ACHN (cell line): ENCODE measurements around the gene YAP1.

Experiments
- DNase-seq: peaks from one replicate; pipeline ENCODE4 v3.0.0-alpha.2; 2015
- in situ Hi-C: cut with HindIII; loops from 2 replicates; pipeline ENCODE4 v1.10.0; 2017; ENCODE audit warnings: low sequenced_read_pairs, low pct_ligation_motif_present, low pct_unique_long_range_greater_than_20kb

YAP1 gene

DNA sequence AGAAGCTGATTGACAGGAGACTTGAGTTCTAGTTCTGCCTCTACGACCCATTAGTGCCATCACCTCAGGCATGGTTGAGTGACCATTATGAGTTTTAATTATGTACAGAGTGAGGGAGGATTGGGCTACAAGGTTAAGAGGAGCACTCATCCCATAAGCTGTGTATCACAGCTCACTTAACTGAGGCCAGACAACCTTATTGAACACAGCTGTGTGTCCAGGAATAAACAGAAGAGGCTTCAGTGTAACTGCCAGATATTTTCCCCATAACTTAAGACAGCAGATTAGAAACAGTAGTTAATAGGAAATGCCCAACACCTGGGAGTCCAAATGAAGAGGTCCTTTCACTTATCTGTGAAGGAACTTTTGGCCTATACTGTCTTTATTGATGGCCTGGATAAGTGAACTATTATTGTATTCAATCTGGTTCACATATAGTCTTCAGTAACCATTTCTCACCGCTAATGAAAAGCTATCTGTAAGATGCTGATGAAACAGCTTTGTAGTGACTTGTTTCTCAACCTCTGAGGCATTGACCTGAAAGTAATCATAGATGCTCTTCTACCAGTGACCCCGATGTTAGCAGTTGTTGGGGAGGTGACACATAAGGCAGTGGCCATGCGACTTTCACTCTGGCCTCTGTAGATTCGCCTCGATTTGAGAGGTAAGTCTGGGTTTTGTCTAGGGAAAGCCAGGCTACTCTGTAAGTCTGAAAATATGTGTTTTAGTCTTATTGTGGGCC is 41.7 kb downstream of the YAP1 start:
- DNase-seq, result no peak
- in situ Hi-C loops, result no loop called here

DNA sequence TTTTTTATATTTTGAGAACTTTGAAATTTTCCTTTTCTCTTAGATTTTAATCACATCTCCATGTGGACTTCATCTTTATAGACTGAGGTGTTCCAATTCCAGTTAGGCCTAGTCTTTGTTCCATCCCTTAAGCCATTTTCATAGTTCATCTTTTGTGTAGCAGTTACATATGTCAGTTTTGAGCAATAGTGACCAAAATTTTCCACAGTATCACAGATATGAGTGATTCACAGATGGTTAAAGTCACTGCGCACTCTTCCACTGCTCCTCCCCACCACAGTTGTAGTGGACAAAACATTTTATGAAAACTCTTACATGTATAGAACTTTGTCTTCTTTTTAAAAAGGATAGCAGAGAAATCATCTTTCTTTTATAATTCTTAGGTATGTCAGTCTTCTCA is 42.8 kb downstream of the YAP1 start:
- in situ Hi-C loops, result no loop called here
- no peak for DNase-seq

GRCh38 chr11:102154806-102155205 is 44.6 kb downstream of the YAP1 start:
- DNase-seq, result no peak
- in situ Hi-C loops, result no loop called here

DNA sequence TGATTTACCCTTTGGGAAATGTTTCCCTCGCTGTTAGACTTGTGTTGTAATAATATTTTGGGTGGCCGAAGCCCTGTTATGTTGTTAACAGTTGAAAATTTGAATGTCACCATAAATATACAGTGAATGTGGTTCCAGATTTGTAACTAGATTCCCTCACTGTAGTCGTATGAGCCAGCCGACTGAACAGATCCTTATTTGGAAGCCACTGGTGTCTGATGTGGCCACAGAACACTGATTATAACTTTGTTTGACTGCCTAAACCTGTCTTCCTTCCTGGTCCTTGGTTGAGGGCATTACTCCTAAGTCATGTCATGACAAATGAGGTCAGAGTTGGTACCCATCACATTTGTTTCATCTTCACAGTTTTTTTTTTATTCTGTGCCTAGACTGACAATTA is 45.4 kb downstream of the YAP1 start:
- no peak for DNase-seq
- in situ Hi-C loops, result no loop called here

GRCh38 chr11:102157219-102157618 is 47.0 kb downstream of the YAP1 start:
- no peak for DNase-seq
- in situ Hi-C loops, result no loop called here

- in situ Hi-C loops, result no loop called here
- DNase-seq, result no peak
Measured at GRCh38 chr11:102158164-102158735, 48.0 kb downstream of the YAP1 start.

DNA sequence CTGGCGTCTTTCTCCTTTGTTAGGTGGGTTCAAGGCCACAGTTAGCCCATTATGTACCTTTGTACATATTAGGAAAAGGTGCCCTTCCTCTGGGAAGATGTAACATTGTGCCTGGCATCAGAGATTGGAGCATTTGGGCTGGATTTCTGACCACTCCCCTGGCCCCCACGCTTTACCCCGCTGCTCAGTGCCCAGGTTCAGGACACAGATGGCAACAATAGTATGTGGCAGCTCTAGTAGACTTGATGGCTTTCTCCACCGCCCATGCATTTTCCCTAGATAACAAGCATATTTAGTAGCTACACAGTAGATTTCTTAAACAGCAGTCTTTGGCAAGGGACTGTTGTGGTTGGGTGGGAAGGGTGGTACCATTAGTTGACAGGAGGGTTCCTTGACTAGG is 53.1 kb downstream of the YAP1 start:
- DNase-seq, result no peak
- in situ Hi-C loops, result no loop called here

DNA sequence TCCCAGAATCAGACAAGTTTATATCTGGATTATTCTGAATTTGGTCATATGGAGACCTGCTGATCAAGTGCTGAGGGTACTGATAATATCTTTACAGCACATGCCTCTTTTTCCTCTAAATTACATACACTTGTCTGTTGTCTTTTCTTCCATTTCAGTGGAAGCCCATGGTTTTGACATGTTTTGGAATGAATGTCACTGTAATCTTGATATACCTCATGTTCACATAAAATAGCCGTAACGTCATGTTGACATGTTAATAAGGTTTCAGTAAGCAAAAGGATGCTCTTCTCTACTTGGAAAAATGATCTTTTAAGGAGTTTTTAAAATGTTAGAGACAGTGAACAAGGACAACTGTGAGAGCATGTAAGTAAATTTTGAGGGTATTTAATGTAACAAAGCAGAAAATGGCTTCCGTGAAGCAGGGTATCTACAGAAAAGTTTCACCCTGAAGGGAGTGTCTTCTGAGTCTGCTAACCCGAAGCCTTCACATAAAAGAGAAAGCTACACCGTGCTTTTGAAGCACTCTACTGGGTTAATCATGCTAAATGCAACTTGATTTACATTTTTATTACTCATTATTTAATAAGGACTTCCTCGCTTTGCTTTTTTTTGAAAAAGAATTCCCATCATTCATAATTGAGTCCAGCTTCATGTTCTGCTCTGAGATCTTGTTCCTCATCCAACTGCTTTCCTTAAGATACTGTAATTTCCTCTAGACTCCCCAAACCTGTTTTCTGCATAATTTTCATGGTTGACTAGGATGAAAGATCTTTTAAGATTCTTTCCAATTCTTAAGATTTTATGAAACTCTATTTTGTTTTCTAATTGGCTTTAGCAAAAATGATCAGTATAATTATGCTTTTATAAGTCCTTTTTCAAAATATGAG is 56.2 kb downstream of the YAP1 start:
- no peak for DNase-seq
- in situ Hi-C loops, result no loop called here

DNA sequence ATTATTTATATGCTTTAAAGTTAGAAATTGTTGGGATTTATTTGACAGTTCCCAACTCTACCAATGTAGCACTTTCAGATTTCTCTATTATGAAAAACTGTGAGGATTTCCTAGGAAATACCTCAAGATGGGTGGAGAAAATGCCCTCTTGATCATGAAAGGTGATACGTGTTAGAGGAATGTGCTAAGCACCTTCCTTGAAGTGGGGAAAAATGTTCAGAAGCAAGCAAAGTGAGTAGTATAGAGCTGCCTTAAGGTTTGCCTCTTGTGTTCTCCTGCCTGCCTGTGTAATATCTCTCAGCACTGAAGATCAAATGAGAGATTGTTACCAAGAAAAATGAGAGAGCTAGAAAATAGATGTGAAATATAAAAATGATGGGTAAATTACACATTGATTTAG is 58.2 kb downstream of the YAP1 start:
- DNase-seq, result peak; percentile 38
- in situ Hi-C loops, result no loop called here

DNA sequence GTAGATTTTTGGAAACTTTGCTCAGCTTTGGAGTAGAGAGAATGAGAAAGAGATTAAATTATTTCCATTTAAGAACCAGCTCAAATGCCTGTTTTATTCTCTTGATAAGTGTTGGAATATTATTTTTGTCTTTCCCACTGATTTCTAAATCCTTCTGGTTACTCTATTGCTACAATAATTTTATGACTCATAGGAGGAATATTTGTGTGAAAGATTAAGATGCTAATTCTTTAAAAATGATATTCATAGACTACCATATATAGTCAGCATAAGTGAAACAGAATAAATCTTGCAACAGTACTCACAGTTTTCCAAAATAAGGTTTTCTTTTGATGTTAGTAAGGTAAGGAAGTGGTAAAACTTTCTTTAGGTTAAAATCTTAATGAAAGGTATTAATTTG is 60.9 kb downstream of the YAP1 start:
- peak; percentile 8 for DNase-seq
- in situ Hi-C loops, result no loop called here

GRCh38 chr11:102172127-102172848 is 62.0 kb downstream of the YAP1 start:
- DNase-seq, result no peak
- in situ Hi-C loops, result no loop called here

DNA sequence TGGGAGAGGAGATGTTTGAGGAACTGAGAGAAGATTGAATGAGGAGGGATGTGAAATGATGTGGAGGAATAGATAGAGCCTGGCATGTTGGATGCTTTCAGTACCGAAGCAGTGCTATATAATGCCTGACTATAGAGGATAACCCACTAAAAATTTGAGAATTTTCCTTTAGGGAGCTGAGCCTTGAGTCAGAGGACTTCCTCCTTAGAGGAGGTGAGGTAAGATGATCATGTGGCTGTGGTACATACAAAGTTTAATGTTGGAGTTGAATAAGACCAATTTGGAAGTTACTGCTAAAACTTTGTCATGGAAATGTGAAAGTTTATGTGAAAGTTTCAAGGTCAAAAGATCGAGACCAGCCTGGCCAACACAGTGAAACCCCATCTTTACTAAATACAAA is 66.9 kb downstream of the YAP1 start:
- in situ Hi-C loops, result no loop called here
- no peak for DNase-seq

DNA sequence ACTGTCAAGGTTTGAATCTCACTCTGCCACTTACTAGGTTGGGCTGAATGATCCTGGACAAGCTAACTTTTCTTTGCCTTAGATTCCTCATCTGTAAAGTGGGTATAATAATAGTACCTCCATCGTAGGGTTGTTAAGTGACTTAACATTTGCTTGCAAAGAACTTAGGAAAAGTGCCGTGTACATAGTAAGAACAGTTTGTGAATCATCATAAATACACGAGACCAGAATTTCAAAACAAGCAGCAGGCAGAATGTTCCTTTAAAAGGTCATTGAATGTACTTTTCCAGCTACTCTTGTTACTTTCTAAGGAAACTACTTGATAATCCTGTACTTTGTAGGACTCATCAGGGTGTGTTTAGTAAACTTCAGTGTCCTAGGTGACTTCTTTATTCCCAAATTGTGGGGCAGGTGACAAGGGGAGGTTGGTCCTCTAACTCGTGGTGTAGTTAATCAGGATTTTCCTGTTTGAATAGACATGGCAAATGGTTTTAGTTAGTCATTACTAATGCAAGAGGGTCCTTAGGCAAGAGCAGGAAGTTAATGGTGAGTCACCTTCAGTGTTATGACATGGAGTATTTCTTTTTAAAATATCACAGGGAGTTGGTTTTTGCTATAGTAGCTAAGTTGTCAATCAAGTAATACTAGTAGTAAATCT is 67.9 kb downstream of the YAP1 start:
- in situ Hi-C loops, result no loop called here
- DNase-seq, result peak; percentile 67

DNA sequence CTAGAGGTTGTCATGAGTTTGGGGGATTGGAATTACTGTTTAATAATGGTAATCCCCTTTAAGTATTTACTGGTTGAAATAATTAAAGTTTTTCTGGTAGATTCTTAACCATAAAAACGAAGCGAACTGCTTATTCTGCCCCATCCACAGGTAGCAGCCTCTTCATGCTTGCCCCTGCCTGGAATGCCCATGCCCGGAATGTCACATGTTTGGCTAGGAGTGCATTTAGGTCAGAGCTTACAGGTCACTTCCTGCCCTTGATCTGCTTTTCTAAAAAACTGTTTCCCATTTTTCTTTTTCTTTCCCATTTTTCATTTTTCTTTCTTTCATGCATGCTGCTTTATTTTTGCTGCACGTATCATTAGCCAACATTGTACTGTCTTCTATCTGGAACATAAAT is 69.1 kb downstream of the YAP1 start:
- in situ Hi-C loops, result no loop called here
- no peak for DNase-seq

- no peak for DNase-seq
- in situ Hi-C loops, result no loop called here
Measured at GRCh38 chr11:102184269-102184987, 74.2 kb downstream of the YAP1 start.

DNA sequence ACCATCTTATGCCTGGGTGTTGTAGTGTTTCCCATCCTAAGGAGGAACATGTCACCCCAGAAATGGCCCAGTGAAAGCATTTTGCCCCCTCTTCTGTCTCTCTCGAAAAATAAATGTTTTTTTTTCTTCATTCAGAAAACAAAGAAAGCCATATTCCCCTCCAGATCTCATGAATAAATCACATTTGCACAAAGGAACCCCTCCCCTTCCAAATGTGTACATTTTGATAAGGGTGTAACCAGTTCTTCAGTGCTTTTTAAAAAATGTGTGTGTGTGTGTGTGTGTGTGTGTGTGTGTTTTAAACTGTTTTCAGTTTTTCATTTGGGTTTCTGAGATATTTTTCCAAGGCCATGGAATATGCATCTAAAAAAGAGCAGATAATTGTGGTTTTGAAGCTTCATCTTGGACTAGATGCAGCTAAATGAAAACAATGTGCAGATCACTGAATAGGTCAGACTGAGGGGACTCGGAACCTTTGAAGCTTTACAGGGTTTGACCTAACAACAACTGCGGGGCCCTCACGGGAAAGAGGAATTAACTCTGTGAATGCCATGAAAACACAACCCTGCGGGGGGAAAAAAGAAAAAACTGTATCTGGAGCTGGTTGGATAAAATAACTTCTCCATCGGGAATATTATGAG is 76.4 kb downstream of the YAP1 start:
- in situ Hi-C loops, result no loop called here
- DNase-seq, result no peak

- in situ Hi-C loops, result no loop called here
Measured at GRCh38 chr11:102187416-102188151, 77.3 kb downstream of the YAP1 start.

More at GRCh38 chr11:102187416-102188151, 77.3 kb downstream of the YAP1 start:
- DNase-seq, result no peak
